Thymus (tissue), 11 donors: ENCODE data around the gene SULT1E1. TPM values are rescaled to one million over a fixed set of nuclear protein-coding genes. Genes with fewer than 3 reads are reported as not detected.

Experiments
- DNase-seq, 9 donors: peaks; one replicate each; pipeline ENCODE4 v3.0.0-alpha.2; 2013; ENCODE audit warnings: low spot score in 9 of 9, low read depth in 6 of 9, missing footprints in 1 of 9
- H3K27ac ChIP-seq, 2 donors: one replicate each; pipeline ENCODE4 v1.5.1; 2013; ENCODE audit warnings: control low read depth in 1 of 2, low read depth in 1 of 2, low read length in 1 of 2, mild to moderate bottlenecking in 1 of 2, moderate library complexity in 1 of 2
- H3K27me3 ChIP-seq, 2 donors: one replicate each; pipeline ENCODE4 v1.5.1; 2013; ENCODE audit warnings: low read length in 1 of 2; ENCODE audit not compliant: control insufficient read depth in 2 of 2, insufficient read depth in 1 of 2
- H3K36me3 ChIP-seq, 2 donors: one replicate each; pipeline ENCODE4 v1.5.1; 2013; ENCODE audit warnings: low read length in 1 of 2, mild to moderate bottlenecking in 1 of 2, moderate library complexity in 1 of 2; ENCODE audit not compliant: control insufficient read depth in 2 of 2, insufficient read depth in 2 of 2
- H3K4me1 ChIP-seq, 2 donors: one replicate each; pipeline ENCODE4 v1.5.1; 2013; ENCODE audit warnings: low read length in 2 of 2; ENCODE audit not compliant: control insufficient read depth in 2 of 2, insufficient read depth in 2 of 2
- H3K4me3 ChIP-seq, 2 donors: one replicate each; pipeline ENCODE4 v1.5.1; 2013; ENCODE audit warnings: low read length in 2 of 2, control low read depth in 1 of 2, mild to moderate bottlenecking in 1 of 2
- H3K9me3 ChIP-seq, 2 donors: one replicate each; pipeline ENCODE4 v1.5.1; 2013; ENCODE audit warnings: low read length in 1 of 2, mild to moderate bottlenecking in 1 of 2; ENCODE audit not compliant: control insufficient read depth in 2 of 2, insufficient read depth in 1 of 2
- WGBS: extraction: QIAGEN DNeasy Blood & Tissue Kit; methylation state at CpG from one replicate; pipeline ENCODE4 v1.1.7; 2013; 5-methylcytosine and 5-hydroxymethylcytosine counted together
- polyA plus RNA-seq: library from polyadenylated mRNA; stranded (reverse); fragments of 200-250 nt; gene quantifications from one replicate; pipeline ENCODE4 v1.2.3, GENCODE V29; 2013
- total RNA-seq: library from RNA; stranded (reverse); fragments of 120-200 nt; gene quantifications from one replicate; pipeline ENCODE4 v1.2.4, GENCODE V29; 2013
- donor health status: healthy.

Gene SULT1E1
- total and polyA plus RNA-seq, 2 donors = 7.8 to 16.5 TPM

GRCh38 chr4:69823481-69824186 lies 36.3 kb downstream of the SULT1E1 start:
- H3K27ac ChIP-seq = no peak overlapping the region
- DNase-seq = peak in 4 of 9 donors; percentile 5 to 50 (median 22)
- H3K36me3 ChIP-seq = no peaks in the 10 kb centered on the region
- WGBS = 73% methylated on average over 8 of the region's 8 CpGs
- no peaks in the 10 kb centered on the region for H3K4me1 ChIP-seq
- no peaks in the 10 kb centered on the region for H3K27me3 ChIP-seq
- no peaks in the 10 kb centered on the region for H3K9me3 ChIP-seq
- H3K4me3 ChIP-seq = no peak overlapping the region

DNA sequence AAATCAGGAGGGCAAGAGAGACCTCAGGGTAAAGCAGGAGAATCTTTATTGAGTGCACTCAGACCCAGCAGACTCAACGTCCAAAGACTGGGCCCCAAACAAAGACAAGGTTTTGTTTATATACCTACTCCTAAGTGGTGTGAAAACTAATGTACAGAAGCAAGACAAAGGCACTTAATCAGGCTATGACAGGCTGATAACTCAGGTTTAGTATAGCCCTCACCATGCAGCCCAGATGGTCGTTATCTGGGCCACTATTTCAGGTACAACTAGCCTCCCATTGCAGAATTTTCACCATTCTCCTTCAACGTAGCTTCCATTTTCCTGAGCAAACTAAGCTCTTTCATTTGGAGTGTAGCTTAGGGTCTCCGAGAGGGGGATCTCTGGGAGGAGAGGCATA lies 36.9 kb downstream of the SULT1E1 start:
- no peak overlapping the region for H3K4me3 ChIP-seq
- WGBS = 94% methylated on average over 4 of the region's 4 CpGs
- no peaks in the 10 kb centered on the region for H3K27me3 ChIP-seq
- H3K4me1 ChIP-seq = no peaks in the 10 kb centered on the region
- DNase-seq = no peak
- H3K9me3 ChIP-seq = no peaks in the 10 kb centered on the region
- no peak overlapping the region for H3K27ac ChIP-seq
- H3K36me3 ChIP-seq = no peaks in the 10 kb centered on the region

GRCh38 chr4:69822198-69822597 lies 37.7 kb downstream of the SULT1E1 start:
- Histone ChIP-seq H3K27me3 (no peaks in the 10 kb centered on the region), H3K4me1 (no peaks in the 10 kb centered on the region), H3K4me3 (no peak overlapping the region), H3K27ac (no peak overlapping the region), H3K9me3 (no peaks in the 10 kb centered on the region), H3K36me3 (no peaks in the 10 kb centered on the region)
- no peak for DNase-seq
- 94% methylated on average over 5 of the region's 5 CpGs for WGBS

DNA sequence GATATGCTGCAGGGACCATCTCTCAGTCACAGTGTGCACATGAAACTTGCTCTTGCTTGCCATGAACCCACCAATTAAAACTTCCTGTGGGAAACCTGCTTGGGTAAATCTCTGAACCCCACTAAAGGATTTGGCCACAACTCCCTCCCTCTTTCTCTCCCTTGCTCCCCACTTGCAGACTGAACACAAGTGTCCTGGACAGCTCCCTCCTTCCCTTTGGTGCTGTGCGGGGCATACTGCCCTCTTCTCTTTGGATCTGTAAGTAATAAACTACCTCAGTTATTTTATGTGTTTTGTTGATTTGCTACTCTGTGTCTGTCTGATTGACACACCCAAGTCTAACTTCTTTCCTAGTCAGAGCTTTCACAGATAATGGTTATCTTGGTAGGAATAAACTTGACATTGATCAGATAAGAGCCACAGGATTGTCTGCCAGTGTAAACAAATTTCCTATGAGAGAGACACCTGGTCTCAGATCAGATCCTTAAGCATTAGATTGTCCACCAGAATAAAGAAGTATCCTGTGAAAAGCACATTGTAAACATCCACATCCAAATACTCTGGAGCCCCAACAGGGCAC lies 41.8 kb downstream of the SULT1E1 start:
- Histone ChIP-seq H3K27ac (no peak overlapping the region), H3K9me3 (no peaks in the 10 kb centered on the region), H3K4me1 (no peaks in the 10 kb centered on the region), H3K36me3 (no peaks in the 10 kb centered on the region), H3K4me3 (no peak overlapping the region), H3K27me3 (no peaks in the 10 kb centered on the region)
- DNase-seq = no peak
- 97% methylated on average over 1 of the region's 1 CpG for WGBS

GRCh38 chr4:69816236-69816635 lies 43.7 kb downstream of the SULT1E1 start:
- H3K4me1 ChIP-seq = no peaks in the 10 kb centered on the region
- H3K9me3 ChIP-seq = no peaks in the 10 kb centered on the region
- no peaks in the 10 kb centered on the region for H3K27me3 ChIP-seq
- no peak overlapping the region for H3K27ac ChIP-seq
- 96% methylated on average over 3 of the region's 3 CpGs for WGBS
- no peaks in the 10 kb centered on the region for H3K36me3 ChIP-seq
- H3K4me3 ChIP-seq = no peak overlapping the region
- DNase-seq = no peak

DNA sequence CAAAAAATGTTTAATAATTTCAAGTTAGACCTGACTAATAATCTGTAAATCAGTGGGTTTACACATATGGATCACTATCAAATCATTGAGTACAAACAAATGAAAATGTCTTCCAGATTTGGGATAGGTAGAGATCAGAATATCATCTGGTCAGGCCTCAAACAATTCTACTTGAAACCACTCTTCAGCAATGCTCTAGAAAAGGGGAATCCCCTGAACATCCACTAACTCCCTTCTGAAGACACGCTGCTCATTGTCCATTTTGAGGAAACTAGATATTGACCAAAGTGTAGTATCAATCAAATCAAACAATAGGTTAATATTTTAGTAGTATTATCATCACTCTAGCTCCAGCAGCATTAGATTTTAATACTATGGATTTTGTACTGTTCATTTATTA lies 46.3 kb downstream of the SULT1E1 start:
- no peaks in the 10 kb centered on the region for H3K4me1 ChIP-seq
- H3K27ac ChIP-seq = no peak overlapping the region
- no peaks in the 10 kb centered on the region for H3K36me3 ChIP-seq
- H3K9me3 ChIP-seq = no peaks in the 10 kb centered on the region
- DNase-seq = no peak
- no peaks in the 10 kb centered on the region for H3K27me3 ChIP-seq
- H3K4me3 ChIP-seq = no peak overlapping the region
- whole genome bisulfite sequencing = 99% methylated on average over 1 of the region's 1 CpG

- Histone ChIP-seq H3K27ac (no peak overlapping the region), H3K9me3 (no peaks in the 10 kb centered on the region), H3K4me3 (no peak overlapping the region), H3K27me3 (no peaks in the 10 kb centered on the region), H3K4me1 (no peaks in the 10 kb centered on the region), H3K36me3 (no peaks in the 10 kb centered on the region)
- 78% methylated on average over 1 of the region's 1 CpG for WGBS
- no peak for DNase-seq
These were observed 48.8 kb downstream of the SULT1E1 start for GRCh38 chr4:69811166-69811565.

GRCh38 chr4:69800599-69800998 lies 59.3 kb downstream of the SULT1E1 start:
- no peak overlapping the region for H3K27ac ChIP-seq
- no peak for DNase-seq
- H3K9me3 ChIP-seq = no peaks in the 10 kb centered on the region
- 95% methylated on average over 1 of the region's 1 CpG for WGBS
- H3K4me3 ChIP-seq = no peak overlapping the region
- H3K36me3 ChIP-seq = no peaks in the 10 kb centered on the region
- no peaks in the 10 kb centered on the region for H3K27me3 ChIP-seq
- H3K4me1 ChIP-seq = no peaks in the 10 kb centered on the region

DNA sequence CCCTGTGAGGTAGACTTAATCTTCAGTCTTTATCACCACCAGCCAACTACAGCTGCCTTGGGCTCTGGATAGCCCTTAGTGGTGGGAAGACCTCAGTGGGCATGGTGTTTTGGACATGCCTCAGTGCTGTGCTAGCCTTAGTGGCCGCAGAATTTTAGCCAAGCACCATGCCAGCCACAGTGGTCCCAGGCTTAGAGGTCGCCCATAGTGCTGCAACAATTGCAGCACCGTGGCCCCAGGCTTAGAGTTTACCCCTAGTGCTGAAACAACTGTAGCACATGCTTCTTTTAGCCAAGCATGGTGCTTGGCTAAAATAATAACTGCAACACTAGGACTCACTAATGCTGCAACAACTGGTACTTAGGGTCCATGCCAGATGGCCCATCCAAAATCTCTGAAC lies 60.6 kb downstream of the SULT1E1 start:
- Histone ChIP-seq H3K27ac (no peak overlapping the region), H3K4me1 (no peaks in the 10 kb centered on the region), H3K4me3 (no peak overlapping the region), H3K9me3 (no peaks in the 10 kb centered on the region), H3K27me3 (no peaks in the 10 kb centered on the region), H3K36me3 (no peaks in the 10 kb centered on the region)
- WGBS = 90% methylated on average over 3 of the region's 3 CpGs
- DNase-seq = no peak
